ENCODE data around the gene SYNE3.
A peak's percentile ranks its signal among the peaks of the same experiment; 100 is the strongest.

Gene SYNE3

DNA sequence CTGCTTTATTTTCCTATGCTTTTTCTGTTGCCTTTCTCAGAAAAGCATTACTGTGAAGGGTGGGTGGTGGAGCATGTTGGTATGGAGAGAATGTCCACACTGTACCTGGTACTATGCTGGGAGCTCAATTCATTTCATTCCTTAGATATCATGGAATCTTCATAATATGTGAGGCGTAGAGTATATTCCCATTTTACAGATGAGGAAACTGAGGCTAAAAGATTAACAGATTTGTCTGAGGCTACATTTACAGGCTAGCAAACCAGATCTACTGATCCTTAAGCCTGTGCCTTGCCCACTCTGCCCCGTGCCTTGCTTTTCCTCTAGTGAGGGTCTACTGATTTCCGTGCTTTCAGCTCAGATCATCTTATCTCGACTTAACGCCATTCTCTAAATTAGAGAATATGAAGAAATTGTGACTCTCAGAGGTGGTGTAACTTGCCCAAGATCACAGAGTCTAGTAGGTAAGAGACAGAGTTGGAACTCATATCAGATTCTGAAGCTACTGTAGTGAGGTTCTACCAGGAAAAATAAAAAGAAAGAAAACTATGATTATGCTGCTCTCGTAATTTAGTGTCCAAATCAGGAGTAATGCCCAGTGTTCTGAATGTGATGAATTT, 23.9 kb upstream of the SYNE3 start:
- DNase-seq, result no peak

- DNase-seq, result no peak
These were observed 22.5 kb upstream of the SYNE3 start for GRCh38 chr14:95538801-95539509.

DNA sequence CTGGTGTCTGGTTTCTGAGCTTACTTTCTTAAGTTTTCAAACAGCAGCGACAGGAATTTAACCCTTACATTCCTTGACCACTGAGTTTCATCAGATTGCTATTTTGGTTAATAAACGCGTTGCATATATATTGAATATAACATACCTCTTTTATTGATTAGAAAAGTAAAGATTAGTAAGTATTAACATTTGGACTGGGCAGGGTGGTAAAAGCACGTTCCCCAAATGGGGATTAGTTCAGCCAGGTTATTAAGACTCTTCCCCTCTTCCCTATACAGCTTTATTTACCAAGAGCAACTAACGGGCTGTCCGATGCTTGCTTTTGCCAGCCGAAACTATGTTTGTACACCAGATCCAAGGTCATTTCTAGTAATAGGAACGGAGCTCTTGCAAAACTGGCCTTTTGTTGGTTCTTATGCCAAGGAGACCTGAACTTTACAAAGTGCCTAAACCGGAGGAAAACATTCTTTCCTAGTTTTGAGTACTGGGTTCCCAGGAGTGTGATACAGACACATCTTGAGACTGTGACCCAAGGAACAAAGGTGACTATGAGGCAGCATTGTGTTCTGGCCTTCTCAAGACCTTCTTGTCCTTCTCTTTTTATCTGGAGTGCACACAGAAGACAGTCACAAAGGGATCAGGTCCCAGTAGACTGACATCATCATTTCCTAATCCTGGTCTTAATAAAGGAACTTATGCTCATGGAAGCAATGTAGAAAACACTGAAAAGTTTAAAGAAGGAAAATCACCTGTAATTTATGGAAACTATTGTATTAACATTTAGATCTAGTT, 21.0 kb upstream of the SYNE3 start:
- DNase-seq, result no peak

- DNase-seq, result no peak
These were observed 20.2 kb upstream of the SYNE3 start for GRCh38 chr14:95536671-95537070.

DNA sequence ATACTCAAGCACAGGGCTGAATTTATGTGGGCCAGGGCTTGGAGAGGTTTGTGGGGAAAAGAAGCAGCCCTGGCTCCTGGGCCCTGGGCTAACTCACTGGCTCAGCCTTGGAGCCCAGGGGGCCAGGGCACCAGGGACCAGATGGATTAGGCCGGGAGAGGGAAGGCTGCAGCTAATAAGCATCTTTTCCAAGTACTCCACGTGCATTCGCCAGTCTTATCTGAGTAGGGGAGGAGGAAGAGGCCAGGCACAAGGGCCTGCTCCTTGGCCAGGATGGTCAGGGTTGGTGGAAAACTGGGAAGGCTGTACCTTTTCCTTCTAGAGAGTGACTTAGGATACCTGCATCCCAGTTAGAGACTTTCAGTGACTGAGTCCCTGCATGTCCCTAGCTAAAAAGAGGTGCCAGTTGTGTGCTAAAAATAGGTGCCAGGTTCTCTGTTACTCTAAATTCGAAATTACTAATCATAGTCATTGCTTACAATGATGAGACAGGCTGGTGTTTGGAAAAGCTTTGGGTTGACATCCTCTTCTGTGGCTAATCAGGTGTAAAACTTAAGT, 19.7 kb upstream of the SYNE3 start:
- DNase-seq, result no peak

GRCh38 chr14:95535226-95536021, 19.0 kb upstream of the SYNE3 start:
- peak in 3 of 51 donors; percentile 44 to 64 (median 50) for DNase-seq

DNA sequence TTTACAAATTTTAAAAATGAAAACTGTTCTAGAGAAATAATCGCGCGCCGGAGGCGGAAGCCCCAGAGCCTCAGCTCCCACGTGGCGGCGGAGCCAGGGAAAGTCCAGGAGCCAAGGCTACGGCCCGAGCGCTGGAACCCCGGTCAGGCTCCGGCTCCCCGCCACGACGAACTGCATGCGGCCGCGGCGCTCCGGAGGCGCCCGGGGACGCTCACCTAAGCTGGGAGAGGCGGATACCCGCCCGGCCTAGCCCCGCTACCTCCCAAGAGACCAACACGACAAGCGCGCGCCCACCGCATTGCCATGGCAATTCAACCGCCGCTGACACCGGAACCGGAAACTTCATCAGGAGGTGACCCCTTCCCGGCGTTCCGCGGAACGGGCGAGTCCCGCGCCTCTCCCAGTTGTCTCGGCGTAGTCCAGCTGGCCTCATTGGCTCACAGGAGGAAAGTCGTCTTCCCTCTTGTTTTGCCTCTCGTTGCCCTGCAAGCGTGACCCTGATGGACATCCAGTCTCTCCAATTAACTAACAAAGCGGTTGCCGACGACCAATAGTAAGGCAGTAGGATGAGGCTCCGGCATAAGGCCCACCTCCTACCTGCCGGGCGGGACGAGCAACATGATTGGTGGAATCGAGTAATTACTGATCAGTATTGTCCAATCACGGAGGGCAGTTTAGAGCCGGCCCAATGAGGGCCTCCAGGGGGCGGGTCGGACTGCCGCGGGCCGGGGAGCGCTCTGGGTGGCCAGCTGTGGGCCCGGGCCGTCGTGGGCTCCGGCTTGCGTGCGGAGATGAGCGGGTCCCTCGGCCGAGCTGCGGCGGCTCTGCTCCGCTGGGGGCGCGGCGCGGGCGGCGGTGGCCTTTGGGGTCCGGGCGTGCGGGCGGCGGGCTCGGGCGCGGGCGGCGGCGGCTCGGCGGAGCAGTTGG, 18.1 kb upstream of the SYNE3 start, which contains the start of gene GLRX5:
Gene GLRX5, plus strand, starts transcription at position 752 of the 927 bp plus-strand sequence. Its CDS starts 40 bp downstream, at position 792.
- DNase-seq, result peak; percentile 88 to 100 (median 99)

GRCh38 chr14:95533822-95534221, 17.4 kb upstream of the SYNE3 start:
- no peak for DNase-seq

GRCh38 chr14:95533391-95533821, 17.0 kb upstream of the SYNE3 start:
- DNase-seq, result no peak

GRCh38 chr14:95531969-95532368, 15.5 kb upstream of the SYNE3 start:
- DNase-seq, result no peak

- no peak for DNase-seq
These were observed 15.0 kb upstream of the SYNE3 start for GRCh38 chr14:95531473-95531872.

DNA sequence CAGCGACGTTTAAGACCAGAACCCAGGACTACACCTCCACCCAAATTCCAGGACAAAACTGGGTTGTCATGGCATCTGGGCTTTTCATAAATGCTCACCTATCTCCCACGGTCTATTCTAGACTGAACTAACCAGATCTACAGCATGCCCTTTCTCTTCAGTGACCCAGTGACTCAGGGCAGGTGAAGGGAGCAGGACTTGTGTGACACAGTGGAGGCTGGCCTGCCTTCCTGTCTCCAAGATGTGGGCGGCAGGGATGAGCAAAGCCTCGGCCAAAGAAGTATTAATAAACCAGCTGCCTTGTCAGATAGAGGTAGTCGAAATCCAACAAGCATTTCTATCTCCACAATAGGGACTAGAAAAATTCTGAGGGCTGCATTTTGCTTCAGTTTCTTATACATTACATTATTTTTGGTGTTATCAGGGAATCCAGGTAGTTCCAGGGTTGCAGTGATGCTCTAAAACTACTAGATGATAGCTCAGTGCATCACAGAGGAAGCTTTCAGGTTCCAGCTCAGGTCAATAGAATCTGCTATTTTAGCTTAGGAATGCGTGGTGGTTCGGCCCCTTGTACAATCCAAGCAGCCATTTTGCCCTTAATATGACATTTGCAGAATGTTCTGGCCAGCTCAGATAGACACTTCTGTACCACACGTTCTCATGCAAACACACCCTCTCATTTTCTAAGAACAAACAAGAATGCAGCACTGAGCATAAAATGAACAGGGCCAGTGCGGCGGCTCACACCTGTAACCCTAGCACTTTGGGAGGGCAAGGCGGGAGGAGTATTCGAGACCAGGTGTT, 14.2 kb upstream of the SYNE3 start:
- DNase-seq, result no peak

DNA sequence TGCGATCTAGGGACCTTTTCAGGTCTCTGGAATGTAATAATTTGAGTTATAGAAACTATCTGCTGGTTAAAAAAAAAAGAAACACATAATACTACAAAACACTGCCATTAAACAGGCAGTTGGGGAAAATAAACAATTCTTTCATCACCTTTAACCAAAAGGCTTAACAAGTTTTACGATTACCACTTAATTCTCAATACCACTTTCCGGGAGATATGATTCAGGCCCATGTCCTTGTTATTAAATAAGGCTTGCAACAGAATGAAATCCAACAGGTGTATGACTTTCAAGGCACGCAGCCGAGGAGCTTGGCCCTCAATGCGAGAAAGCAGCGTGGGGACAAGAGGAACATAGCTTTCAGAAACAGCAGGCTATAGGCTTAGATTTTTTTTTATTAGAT, 12.8 kb upstream of the SYNE3 start:
- no peak for DNase-seq

DNA sequence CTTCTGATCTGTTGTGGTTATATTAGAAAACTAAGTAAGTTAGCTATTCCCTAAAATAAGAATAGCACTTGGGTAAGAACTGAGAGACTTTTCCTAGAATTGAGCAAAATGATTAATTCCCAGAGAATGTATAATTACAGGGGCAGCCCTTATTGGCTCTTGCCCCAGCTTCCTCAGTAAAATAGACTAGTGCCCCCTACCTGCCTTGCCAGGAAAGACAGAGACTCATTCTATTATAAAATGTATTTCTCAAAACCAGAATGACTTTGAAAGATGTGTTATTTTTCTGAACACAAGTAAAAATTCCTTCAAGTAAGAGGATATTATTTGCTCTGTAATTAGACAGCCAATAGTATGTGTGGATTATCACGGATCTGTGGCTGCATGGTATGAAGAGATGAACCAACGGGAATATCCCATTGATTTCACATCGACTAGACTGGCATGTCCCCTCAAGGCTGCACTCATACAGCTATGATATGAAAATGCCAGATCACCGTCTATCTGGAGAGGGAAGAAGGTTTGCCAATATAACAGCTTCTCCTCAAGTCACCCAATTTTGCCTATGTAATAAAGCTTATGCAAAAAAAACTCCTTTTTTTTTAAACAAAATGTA, 11.0 kb upstream of the SYNE3 start:
- peak in 16 of 51 donors; percentile 13 to 70 (median 38) for DNase-seq

DNA sequence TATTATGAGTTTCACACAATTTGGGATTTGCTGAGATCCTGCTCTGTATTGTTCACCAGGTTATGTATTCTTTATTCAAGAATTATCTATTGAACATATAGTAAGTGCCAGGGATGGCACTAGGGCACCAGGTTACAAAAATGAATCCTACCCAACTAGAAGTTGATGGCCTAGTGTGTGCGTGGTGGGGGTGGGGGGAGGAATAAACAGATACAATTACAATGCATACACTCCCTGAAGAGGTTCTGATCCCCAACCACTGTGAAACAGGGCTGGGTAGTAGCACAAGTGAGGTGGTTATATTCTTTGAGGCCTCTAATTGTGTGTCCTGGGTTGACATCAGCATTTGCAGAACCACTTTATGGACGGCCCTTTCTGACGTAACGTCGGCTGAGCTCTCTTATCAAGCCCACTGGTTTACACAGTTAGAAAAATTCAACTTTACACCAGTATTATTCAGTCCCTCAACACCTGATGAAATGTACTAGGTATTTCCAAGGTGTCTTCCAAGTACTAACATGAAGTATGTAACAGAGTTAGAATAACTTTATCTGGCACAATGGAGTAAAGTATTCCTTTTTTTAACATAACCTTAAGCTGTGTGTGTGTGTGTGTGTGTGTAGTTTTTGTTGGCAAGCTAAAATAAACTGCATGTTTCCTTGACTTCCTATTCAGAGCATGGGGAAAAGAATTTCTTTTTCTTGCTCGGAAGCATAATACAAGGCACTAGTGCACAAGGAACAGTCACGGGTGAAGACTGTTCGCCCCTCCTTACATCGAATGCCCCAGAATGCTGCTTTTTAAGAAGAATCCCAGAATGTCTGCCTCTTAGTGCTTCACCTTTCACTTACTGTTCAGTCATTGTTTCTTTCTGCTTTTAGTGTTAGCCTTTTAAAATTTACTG, 10.3 kb upstream of the SYNE3 start:
- DNase-seq, result no peak

GRCh38 chr14:95525999-95526398, 9.5 kb upstream of the SYNE3 start:
- no peak for DNase-seq

DNA sequence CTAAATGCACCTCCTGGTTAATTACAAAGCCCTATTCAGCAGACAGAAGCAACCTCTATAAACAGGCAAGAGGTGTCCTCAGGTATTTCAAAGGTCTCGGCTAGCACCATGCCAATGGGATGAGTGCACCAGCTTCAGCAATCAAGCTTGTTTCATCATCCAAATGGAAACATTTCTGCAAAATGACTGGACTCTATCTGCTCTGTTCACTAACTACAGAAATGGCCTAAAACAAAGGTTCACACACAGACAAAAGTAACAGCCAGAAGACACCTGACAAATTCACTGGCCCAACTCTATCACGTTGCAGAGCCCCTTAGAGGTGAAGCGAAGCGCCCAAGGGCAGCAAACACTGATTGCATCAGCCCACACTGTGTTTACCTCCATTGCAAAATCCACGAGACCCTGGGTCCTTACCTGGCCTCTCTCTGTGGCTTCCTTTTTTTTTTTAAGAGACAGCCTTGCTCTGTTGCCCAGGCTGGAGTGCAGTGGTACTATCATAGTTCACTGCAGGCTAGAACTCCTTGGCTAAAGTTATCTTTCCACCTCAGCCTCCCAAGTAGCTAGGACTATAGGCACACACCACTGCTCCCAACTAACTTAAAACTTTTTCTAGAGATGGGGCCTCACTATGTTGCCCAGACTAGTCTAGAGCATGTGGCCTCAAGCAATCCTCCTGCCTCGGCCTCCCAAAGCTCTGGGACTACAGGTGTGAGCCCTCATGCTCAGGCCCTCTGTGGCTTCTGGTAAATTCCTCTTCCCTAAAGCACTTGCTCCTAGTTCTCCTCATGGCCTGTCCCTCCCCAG, 8.5 kb upstream of the SYNE3 start:
- DNase-seq, result no peak
